ENCODE data around the gene PDHX. TPM values are rescaled to one million over a fixed set of nuclear protein-coding genes. Genes with fewer than 3 reads are reported as not detected.

The PDHX gene
- total RNA-seq, 1 experiment from 2014 or later: 63.0 TPM

DNA sequence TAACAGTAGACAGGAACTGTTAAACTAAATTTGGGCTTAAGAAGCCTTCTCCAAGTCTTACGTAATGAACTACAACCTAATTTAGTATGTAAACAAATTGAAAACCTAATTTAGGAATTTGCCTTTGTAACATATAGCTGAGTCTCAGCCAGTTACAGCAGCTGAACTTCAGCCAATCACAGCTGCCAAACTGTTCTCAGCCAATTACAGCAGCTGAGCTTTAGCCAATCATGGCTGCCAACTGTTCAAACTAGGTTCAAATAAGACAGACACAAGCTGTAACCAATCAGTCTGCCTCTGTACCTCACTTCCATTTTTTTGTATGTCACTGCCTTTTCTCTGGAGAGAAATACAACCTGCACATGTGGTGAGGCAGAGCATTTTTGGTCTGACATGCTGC lies 127.5 kb downstream of the PDHX start:
- H3K9me3 ChIP-seq (ENCODE audit: control insufficient read depth, insufficient read depth, low read depth, low read length): no peaks in the 10 kb centered on the region; the same call in 1 of the 2 replicates
- H3K4me1 ChIP-seq (ENCODE audit: control insufficient read depth, insufficient read depth, low read length): peaks cover 31% of the 10 kb centered on the region
- no peak overlapping the region for H3K4me3 ChIP-seq (ENCODE audit: low read depth in 2 of 2, low read length in 2 of 2)
- TF ChIP-seq POLR2AphosphoS5 (IDR thresholded peaks at IDR 0.05; ENCODE audit: low read depth, low read length) (no peak), TCF7L2 (IDR thresholded peaks at IDR 0.05; ENCODE audit: low read depth, low read length) (no peak), SIN3A (IDR thresholded peaks at IDR 0.05; ENCODE audit: borderline replicate concordance, insufficient read depth, low read depth, low read length) (no peak)
- TF ChIP-seq, protein P1, sequence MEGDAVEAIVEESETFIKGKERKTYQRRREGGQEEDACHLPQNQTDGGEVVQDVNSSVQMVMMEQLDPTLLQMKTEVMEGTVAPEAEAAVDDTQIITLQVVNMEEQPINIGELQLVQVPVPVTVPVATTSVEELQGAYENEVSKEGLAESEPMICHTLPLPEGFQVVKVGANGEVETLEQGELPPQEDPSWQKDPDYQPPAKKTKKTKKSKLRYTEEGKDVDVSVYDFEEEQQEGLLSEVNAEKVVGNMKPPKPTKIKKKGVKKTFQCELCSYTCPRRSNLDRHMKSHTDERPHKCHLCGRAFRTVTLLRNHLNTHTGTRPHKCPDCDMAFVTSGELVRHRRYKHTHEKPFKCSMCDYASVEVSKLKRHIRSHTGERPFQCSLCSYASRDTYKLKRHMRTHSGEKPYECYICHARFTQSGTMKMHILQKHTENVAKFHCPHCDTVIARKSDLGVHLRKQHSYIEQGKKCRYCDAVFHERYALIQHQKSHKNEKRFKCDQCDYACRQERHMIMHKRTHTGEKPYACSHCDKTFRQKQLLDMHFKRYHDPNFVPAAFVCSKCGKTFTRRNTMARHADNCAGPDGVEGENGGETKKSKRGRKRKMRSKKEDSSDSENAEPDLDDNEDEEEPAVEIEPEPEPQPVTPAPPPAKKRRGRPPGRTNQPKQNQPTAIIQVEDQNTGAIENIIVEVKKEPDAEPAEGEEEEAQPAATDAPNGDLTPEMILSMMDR (IDR thresholded peaks at IDR 0.05): no peak
- TF ChIP-seq, protein P2, sequence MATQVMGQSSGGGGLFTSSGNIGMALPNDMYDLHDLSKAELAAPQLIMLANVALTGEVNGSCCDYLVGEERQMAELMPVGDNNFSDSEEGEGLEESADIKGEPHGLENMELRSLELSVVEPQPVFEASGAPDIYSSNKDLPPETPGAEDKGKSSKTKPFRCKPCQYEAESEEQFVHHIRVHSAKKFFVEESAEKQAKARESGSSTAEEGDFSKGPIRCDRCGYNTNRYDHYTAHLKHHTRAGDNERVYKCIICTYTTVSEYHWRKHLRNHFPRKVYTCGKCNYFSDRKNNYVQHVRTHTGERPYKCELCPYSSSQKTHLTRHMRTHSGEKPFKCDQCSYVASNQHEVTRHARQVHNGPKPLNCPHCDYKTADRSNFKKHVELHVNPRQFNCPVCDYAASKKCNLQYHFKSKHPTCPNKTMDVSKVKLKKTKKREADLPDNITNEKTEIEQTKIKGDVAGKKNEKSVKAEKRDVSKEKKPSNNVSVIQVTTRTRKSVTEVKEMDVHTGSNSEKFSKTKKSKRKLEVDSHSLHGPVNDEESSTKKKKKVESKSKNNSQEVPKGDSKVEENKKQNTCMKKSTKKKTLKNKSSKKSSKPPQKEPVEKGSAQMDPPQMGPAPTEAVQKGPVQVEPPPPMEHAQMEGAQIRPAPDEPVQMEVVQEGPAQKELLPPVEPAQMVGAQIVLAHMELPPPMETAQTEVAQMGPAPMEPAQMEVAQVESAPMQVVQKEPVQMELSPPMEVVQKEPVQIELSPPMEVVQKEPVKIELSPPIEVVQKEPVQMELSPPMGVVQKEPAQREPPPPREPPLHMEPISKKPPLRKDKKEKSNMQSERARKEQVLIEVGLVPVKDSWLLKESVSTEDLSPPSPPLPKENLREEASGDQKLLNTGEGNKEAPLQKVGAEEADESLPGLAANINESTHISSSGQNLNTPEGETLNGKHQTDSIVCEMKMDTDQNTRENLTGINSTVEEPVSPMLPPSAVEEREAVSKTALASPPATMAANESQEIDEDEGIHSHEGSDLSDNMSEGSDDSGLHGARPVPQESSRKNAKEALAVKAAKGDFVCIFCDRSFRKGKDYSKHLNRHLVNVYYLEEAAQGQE (IDR thresholded peaks at IDR 0.05; ENCODE audit: insufficient read depth in 1 of 2, low read depth in 2 of 2, low read length in 1 of 2): no peak
- ChIA-PET POLR2A (interaction anchor here (1.2 kb wide), 1 partner anchor 12 kb away, joined by 3 read pairs; no protein-coding TSS in a partner anchor), CTCF (no interaction called here)
- H3K27me3 ChIP-seq (ENCODE audit: control insufficient read depth, insufficient read depth, low read length): no peaks in the 10 kb centered on the region
- intact Hi-C loops (cut with micrococcal nuclease; ENCODE audit: unreplicated experiment) (no loop called here), in situ Hi-C loops (cut with HindIII; ENCODE audit: low pct_unique_long_range_greater_than_20kb, low sequenced_read_pairs) (no loop called here)
- ATAC-seq (no peak), DNase-seq (ENCODE audit: low read depth, low spot score) (no peak)
- H3K36me3 ChIP-seq (ENCODE audit: control insufficient read depth, insufficient read depth, low read length): no peaks in the 10 kb centered on the region
- no TSS peak for BruUV-seq (replicated peaks)
- peak overlapping the region; percentile 95 for H3K27ac ChIP-seq (ENCODE audit: low read length)

DNA sequence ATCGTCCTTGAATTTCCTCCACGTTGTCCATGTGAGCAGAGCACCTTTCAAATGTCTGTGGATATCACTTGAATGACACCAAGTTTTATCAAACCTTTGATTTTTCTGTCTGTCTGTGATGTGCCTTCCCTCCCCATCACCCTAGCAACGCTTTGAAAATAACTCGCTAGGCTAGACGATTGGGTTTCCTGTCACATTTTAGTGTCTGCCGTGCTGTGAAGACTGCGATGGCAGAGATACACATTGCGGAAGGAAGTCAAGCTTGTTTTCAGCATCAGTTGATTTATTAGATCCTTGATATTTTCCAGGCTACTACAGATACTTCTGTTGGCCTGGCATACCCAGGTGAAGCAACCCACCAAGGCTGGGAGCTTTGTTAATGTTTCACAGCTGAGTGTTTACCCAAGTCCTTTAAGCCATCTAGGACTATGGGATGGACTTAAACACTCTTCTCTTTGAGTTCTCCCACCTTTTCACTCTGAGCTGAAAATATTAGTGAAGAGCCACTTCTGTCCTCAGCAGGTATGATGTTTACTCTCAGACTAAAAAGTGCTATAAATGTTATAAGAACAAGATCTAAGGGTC lies 128.9 kb downstream of the PDHX start:
- POLR2A ChIA-PET: interaction anchor here (0.7 kb wide), 1 partner anchor 15 kb away, joined by 3 read pairs; no protein-coding TSS in a partner anchor
- no TSS peak for BruUV-seq (replicated peaks)
- ATAC-seq (no peak), DNase-seq (ENCODE audit: low read depth, low spot score) (no peak)
- no peak for TF ChIP-seq TCF7L2 (IDR thresholded peaks at IDR 0.05; ENCODE audit: low read depth, low read length)
- TF ChIP-seq SIN3A (IDR thresholded peaks at IDR 0.05; ENCODE audit: borderline replicate concordance, insufficient read depth, low read depth, low read length): no peak
- TF ChIP-seq, protein P1 (IDR thresholded peaks at IDR 0.05): no peak
- TF ChIP-seq, protein P2 (IDR thresholded peaks at IDR 0.05; ENCODE audit: insufficient read depth in 1 of 2, low read depth in 2 of 2, low read length in 1 of 2): no peak
- no peak for TF ChIP-seq POLR2AphosphoS5 (IDR thresholded peaks at IDR 0.05; ENCODE audit: low read depth, low read length)
- peak overlapping the region; percentile 63; the same call in 1 of the 2 replicates for H3K27ac ChIP-seq (ENCODE audit: low read length)
- H3K4me1 ChIP-seq (ENCODE audit: control insufficient read depth, insufficient read depth, low read length): peaks cover 20% of the 10 kb centered on the region
- intact Hi-C loops (cut with micrococcal nuclease; ENCODE audit: unreplicated experiment) (no loop called here), in situ Hi-C loops (cut with HindIII; ENCODE audit: low pct_unique_long_range_greater_than_20kb, low sequenced_read_pairs) (no loop called here)
- no peaks in the 10 kb centered on the region for H3K27me3 ChIP-seq (ENCODE audit: control insufficient read depth, insufficient read depth, low read length)
- H3K4me3 ChIP-seq (ENCODE audit: low read depth in 2 of 2, low read length in 2 of 2): no peak overlapping the region
- CTCF ChIA-PET: no interaction called here
- H3K36me3 ChIP-seq (ENCODE audit: control insufficient read depth, insufficient read depth, low read length): no peaks in the 10 kb centered on the region
- H3K9me3 ChIP-seq (ENCODE audit: control insufficient read depth, insufficient read depth, low read depth, low read length): no peaks in the 10 kb centered on the region; the same call in 1 of the 2 replicates

Data from Panc1 (cell line).